Trophoblast cell (in vitro differentiated cells and primary cell): ENCODE measurements around the gene SPOCK3.

Experiments used
- DNase-seq, 2 donors: peaks; one replicate each; pipeline ENCODE4 v3.0.0-alpha.2; 2016
- H2AFZ ChIP-seq: 2 replicates; pipeline ENCODE4 v1.6.1; 2013; ENCODE audit warnings: low read length, moderate library complexity, mild to moderate bottlenecking; ENCODE audit not compliant: insufficient read depth, poor library complexity
- H2AK5ac ChIP-seq: 2 replicates; pipeline ENCODE4 v1.6.1; 2013; ENCODE audit warnings: mild to moderate bottlenecking, low read length
- H2BK120ac ChIP-seq: 2 replicates; pipeline ENCODE4 v1.6.1; 2013; ENCODE audit warnings: low read length, mild to moderate bottlenecking, moderate library complexity; ENCODE audit not compliant: insufficient read depth, poor library complexity
- H2BK12ac ChIP-seq: 2 replicates; pipeline ENCODE4 v1.6.1; 2013; ENCODE audit warnings: mild to moderate bottlenecking, low read length, moderate library complexity
- H2BK5ac ChIP-seq: 2 replicates; pipeline ENCODE4 v1.6.1; 2013; ENCODE audit warnings: low read length, low read depth, moderate library complexity, mild to moderate bottlenecking; ENCODE audit not compliant: poor library complexity
- H3K14ac ChIP-seq: 2 replicates; pipeline ENCODE4 v1.6.1; 2013; ENCODE audit warnings: mild to moderate bottlenecking, low read length
- H3K18ac ChIP-seq: 2 replicates; pipeline ENCODE4 v1.6.1; 2013; ENCODE audit warnings: mild to moderate bottlenecking, low read length
- H3K23ac ChIP-seq: 2 replicates; pipeline ENCODE4 v1.6.1; 2013; ENCODE audit warnings: low read length
- H3K27ac ChIP-seq: 2 replicates; pipeline ENCODE4 v1.5.1; 2013; ENCODE audit warnings: low read depth, mild to moderate bottlenecking, inconsistent platforms, low read length, moderate library complexity
- H3K27me3 ChIP-seq: 2 replicates; pipeline ENCODE4 v1.6.1; 2013; ENCODE audit warnings: inconsistent platforms, mild to moderate bottlenecking, low read length, moderate library complexity; ENCODE audit not compliant: insufficient read depth
- H3K36me3 ChIP-seq, 2 experiments: 1 replicate in 1 of 2; 2 replicates in 1 of 2; pipeline ENCODE4 v1.6.1; 2013; ENCODE audit warnings: low read length in 2 of 2, mild to moderate bottlenecking in 2 of 2, moderate library complexity in 1 of 2; ENCODE audit not compliant: insufficient read depth in 2 of 2, control insufficient read depth in 1 of 2
- H3K4ac ChIP-seq: 2 replicates; pipeline ENCODE4 v1.6.1; 2013; ENCODE audit warnings: low read depth, mild to moderate bottlenecking, low read length, moderate library complexity
- H3K4me1 ChIP-seq, 2 experiments: 1 replicate in 1 of 2; 2 replicates in 1 of 2; pipeline ENCODE4 v1.6.1; 2013; ENCODE audit warnings: low read length in 2 of 2, mild to moderate bottlenecking in 2 of 2, moderate library complexity in 1 of 2; ENCODE audit not compliant: insufficient read depth in 2 of 2, control insufficient read depth in 1 of 2
- H3K4me2 ChIP-seq: 2 replicates; pipeline ENCODE4 v1.6.1; 2013; ENCODE audit warnings: inconsistent platforms, mild to moderate bottlenecking, low read length, moderate library complexity
- H3K4me3 ChIP-seq: 2 replicates; pipeline ENCODE4 v1.5.1; 2013; ENCODE audit warnings: mild to moderate bottlenecking, low read depth, low read length, inconsistent platforms
- H3K79me1 ChIP-seq: one replicate; pipeline ENCODE4 v1.6.1; 2013; ENCODE audit warnings: low read length
- H3K79me2 ChIP-seq: 2 replicates; pipeline ENCODE4 v1.6.1; 2013; ENCODE audit warnings: low read length, mild to moderate bottlenecking; ENCODE audit not compliant: control insufficient read depth, insufficient read depth, poor library complexity
- H3K9ac ChIP-seq: 2 replicates; pipeline ENCODE4 v1.6.1; 2013; ENCODE audit warnings: mild to moderate bottlenecking, low read length
- H3K9me3 ChIP-seq: 2 replicates; pipeline ENCODE4 v1.6.1; 2013; ENCODE audit warnings: low read depth, mild to moderate bottlenecking, control low read depth, inconsistent platforms, low read length; ENCODE audit not compliant: insufficient read depth
- H4K12ac ChIP-seq: 2 replicates; pipeline ENCODE4 v1.6.1; 2013; ENCODE audit warnings: low read depth, mild to moderate bottlenecking, low read length, moderate library complexity
- H4K8ac ChIP-seq: 2 replicates; pipeline ENCODE4 v1.6.1; 2013; ENCODE audit warnings: low read depth, mild to moderate bottlenecking, low read length, moderate library complexity
- H4K91ac ChIP-seq: one replicate; pipeline ENCODE4 v1.6.1; 2013; ENCODE audit warnings: low read depth, mild to moderate bottlenecking, low read length, moderate library complexity
- WGBS: extraction: QIAGEN DNeasy Blood & Tissue Kit; methylation state at CpG from one replicate; pipeline ENCODE4 v1.1.7; 2013; ENCODE audit warnings: missing lambda C conversion rate; ENCODE audit not compliant: insufficient read length, insufficient coverage; ENCODE audit errors: extremely low coverage; 5-methylcytosine and 5-hydroxymethylcytosine counted together

Gene SPOCK3

GRCh38 chr4:167233685-167234315, 494 bp downstream of the SPOCK3 start:
- Histone ChIP-seq H3K23ac (no peak overlapping the region), H3K4me1 (peaks cover 0 to 4% of the 10 kb centered on the region in 2 experiments), H3K27me3 (peaks cover 16% of the 10 kb centered on the region), H2BK12ac (no peak overlapping the region), H2BK120ac (no peak overlapping the region), H4K91ac (no peak overlapping the region), H3K4me2 (peak overlapping the region; percentile 68), H3K14ac (no peak overlapping the region), H3K27ac (no peak overlapping the region), H3K36me3 (no peaks in the 10 kb centered on the region), H3K18ac (no peak overlapping the region), H3K4me3 (peak overlapping the region; percentile 66), H4K8ac (no peak overlapping the region), H2BK5ac (no peak overlapping the region), H2AFZ (peak overlapping the region; percentile 40), H3K9ac (no peak overlapping the region), H3K79me2 (no peaks in the 10 kb centered on the region), H2AK5ac (no peak overlapping the region), H3K79me1 (no peaks in the 10 kb centered on the region), H4K12ac (no peak overlapping the region), H3K9me3 (no peaks in the 10 kb centered on the region), H3K4ac (no peak overlapping the region)
- WGBS, result no CpG with 5 or more reads among the region's 40 CpGs
- no peak for DNase-seq

- Histone ChIP-seq H2BK5ac (no peak overlapping the region), H3K23ac (no peak overlapping the region), H3K9me3 (no peaks in the 10 kb centered on the region), H4K8ac (no peak overlapping the region), H3K36me3 (no peaks in the 10 kb centered on the region), H3K27me3 (peaks cover 16% of the 10 kb centered on the region), H3K4me3 (no peak overlapping the region), H3K14ac (no peak overlapping the region), H3K18ac (no peak overlapping the region), H4K91ac (no peak overlapping the region), H3K79me2 (no peaks in the 10 kb centered on the region), H3K4me2 (peak overlapping the region; percentile 68), H4K12ac (no peak overlapping the region), H3K9ac (no peak overlapping the region), H3K4ac (no peak overlapping the region), H2BK120ac (no peak overlapping the region), H3K79me1 (no peaks in the 10 kb centered on the region), H3K4me1 (peaks cover 0 to 4% of the 10 kb centered on the region in 2 experiments), H3K27ac (no peak overlapping the region), H2BK12ac (no peak overlapping the region), H2AFZ (no peak overlapping the region), H2AK5ac (no peak overlapping the region)
- no peak for DNase-seq
- WGBS, result no CpG with 5 or more reads among the region's 25 CpGs
These were observed 1.2 kb downstream of the SPOCK3 start for GRCh38 chr4:167232805-167233684.

- Histone ChIP-seq H4K91ac (no peak overlapping the region), H3K4ac (no peak overlapping the region), H2AFZ (no peak overlapping the region), H4K8ac (no peak overlapping the region), H3K14ac (no peak overlapping the region), H3K79me2 (no peaks in the 10 kb centered on the region), H2BK12ac (no peak overlapping the region), H3K4me2 (no peak overlapping the region), H3K4me3 (no peak overlapping the region), H3K18ac (no peak overlapping the region), H2BK5ac (no peak overlapping the region), H3K4me1 (peaks cover 0 to 4% of the 10 kb centered on the region in 2 experiments), H3K27me3 (peaks cover 16% of the 10 kb centered on the region), H2AK5ac (no peak overlapping the region), H3K9me3 (no peaks in the 10 kb centered on the region), H3K9ac (no peak overlapping the region), H3K79me1 (no peaks in the 10 kb centered on the region), H3K36me3 (no peaks in the 10 kb centered on the region), H2BK120ac (no peak overlapping the region), H3K23ac (no peak overlapping the region), H4K12ac (no peak overlapping the region), H3K27ac (no peak overlapping the region)
- DNase-seq, result no peak
- no CpG with 5 or more reads among the region's 5 CpGs for WGBS
These were observed 3.5 kb downstream of the SPOCK3 start for GRCh38 chr4:167230744-167231143.

GRCh38 chr4:167222099-167222498, 12.2 kb downstream of the SPOCK3 start:
- Histone ChIP-seq H3K27ac (no peak overlapping the region), H4K12ac (no peak overlapping the region), H2AFZ (no peak overlapping the region), H3K4ac (no peak overlapping the region), H3K79me2 (no peaks in the 10 kb centered on the region), H3K23ac (no peak overlapping the region), H3K27me3 (no peaks in the 10 kb centered on the region), H3K14ac (no peak overlapping the region), H3K4me3 (no peak overlapping the region), H3K36me3 (no peaks in the 10 kb centered on the region), H3K9me3 (no peaks in the 10 kb centered on the region), H3K4me1 (no peaks in the 10 kb centered on the region), H3K18ac (no peak overlapping the region), H3K79me1 (no peaks in the 10 kb centered on the region), H2BK12ac (no peak overlapping the region), H2BK5ac (no peak overlapping the region), H4K91ac (no peak overlapping the region), H3K4me2 (no peak overlapping the region), H3K9ac (no peak overlapping the region), H4K8ac (no peak overlapping the region), H2BK120ac (no peak overlapping the region), H2AK5ac (no peak overlapping the region)
- WGBS, result no CpG with 5 or more reads among the region's 2 CpGs
- DNase-seq, result no peak
